ENCODE results near the gene HOXD8.

HOXD8 gene

DNA sequence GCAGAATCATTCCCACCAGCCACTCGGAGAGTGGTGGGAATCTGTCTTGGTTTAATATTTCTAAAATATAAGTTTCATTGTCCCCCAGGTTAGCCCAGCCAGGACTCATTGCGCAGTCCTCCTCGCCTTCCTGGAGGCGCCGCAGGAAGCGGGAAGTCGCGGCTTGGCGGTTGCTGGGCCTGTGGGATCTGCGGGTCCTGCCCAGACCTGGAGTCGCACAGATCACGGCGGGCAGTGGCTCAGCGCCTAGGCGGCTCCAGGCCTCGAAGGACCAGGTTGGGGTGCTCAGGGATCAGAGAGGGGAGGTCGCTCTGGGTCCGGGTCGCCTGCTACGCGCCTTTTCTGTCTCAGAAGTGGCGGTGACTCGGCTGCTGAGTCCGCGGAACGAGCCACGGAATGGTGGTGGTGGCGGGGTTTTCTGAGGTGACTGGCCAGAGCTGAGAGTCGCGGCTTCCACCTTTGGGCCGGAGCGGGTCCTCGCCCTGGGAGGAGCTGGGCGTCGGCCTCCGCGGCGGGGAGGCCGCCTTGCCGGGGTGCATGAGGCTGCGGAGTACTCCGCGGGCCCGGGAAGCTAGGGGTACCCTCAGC lies 30.3 kb downstream of the HOXD8 start:
- no peak for DNase-seq (ENCODE audit: low spot score)

DNA sequence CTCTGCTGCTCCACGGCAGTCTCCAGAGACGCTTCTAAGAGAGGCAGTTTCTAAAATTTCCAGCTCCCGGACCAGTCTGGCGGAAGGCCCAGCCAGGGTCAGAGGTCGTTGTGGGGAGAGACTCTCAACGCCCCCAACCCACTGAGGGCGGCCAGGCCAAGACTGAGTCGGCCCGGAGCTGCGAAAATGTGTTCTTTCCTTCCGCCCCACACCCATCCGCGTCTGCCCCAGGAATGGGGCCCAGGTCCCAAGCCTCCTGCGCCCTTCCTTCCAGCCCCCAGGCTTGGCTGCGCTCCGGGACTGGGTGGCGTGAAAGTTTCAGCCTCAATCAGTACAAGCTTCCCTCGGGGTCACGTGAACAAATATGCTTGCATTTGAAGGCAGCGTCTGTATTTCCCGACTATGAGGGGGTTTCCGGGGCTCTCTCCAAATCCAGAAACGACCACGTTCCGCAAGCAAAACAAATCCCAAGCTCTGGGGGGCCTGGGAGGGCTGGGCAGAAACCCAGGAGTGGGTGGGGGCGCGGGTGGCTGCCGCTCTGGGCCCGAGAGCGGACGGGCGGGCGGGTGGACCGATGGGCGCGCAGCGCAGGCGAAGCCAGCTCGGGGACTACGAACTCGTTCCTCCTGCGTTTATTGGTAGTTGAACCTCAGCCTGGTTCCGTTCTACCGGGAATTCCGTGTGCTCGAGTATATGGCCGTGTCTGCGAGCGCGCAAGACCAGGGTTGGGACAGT lies 30.9 kb downstream of the HOXD8 start:
- no peak for DNase-seq (ENCODE audit: low spot score)

DNA sequence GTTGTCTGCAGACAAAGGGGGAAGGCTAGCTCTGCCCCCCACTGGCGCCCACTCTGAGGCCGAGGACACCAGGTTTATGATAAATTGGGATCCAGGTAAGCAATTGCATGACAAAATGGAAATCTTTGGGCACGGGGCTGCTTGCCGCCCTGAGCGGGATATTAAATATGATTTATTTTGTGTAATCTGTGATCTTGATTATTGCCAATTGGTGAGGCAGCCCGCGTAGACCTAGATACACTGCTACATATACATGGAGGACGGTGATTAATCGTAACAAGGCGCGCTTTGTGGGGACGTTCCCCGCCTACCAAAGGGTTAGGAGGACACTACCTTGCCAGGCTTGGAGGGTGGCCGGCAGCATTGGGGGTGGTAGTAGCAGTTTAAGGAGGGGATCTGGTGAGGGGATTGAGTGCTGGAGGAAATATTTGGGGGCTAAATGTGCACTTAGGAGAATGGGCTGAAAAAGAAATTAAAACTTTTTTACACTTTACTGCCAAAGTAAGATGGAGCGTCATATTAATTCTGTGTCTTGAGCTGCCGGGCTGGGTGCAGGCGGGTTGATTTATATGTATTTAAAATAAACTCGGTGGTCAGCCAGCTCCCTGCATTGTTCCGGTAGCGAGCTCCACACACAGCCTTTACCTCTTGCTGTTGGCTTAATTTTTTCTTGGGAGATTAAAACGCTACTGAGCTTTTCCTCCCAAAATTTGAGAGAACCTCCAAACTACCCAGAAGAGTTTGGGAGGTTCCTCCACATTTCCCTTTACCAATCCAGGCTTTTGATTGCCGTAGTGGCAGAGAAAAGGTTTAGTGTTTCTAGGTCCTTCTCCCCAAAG lies 31.7 kb downstream of the HOXD8 start:
- DNase-seq (ENCODE audit: low spot score) = no peak

DNA sequence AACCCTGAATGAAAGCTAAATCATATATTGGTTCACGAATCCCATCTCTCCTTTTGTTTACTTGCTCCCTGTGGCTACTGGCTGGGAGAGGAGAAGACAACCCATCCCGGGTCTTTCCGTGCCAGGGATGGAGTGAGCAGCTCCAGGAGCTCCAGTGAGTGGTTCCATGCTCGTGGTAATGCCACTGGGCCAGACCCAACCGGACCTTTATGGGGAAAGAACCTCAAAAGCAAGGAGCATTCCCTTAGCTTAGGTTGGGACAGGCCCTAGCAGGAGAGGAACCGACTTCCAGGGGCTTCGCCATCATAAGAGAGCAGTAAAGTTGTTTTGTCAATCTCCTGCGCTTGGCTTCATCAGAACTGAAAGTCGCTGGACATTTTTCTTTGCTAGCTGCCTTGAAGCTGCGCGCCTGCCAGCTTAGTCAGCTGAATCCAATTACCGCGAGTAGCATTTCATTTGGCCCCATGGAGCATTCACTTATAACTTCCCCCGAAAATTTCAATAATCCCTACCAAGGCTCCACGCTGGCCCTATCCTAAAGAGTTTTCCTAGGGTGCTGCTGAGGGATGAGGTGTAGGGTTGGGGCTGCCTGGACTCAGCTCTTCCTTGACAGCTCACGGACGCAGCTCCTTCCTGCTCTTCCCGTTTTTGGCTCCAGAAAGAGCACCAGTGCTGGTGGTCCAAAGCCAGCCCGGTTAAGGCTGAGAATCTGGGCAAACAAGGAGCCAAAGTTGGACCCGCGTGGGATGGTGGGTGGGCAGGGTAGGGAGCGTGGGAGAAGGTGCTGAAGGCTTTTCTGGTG lies 32.5 kb downstream of the HOXD8 start:
- no peak for DNase-seq (ENCODE audit: low spot score)

DNA sequence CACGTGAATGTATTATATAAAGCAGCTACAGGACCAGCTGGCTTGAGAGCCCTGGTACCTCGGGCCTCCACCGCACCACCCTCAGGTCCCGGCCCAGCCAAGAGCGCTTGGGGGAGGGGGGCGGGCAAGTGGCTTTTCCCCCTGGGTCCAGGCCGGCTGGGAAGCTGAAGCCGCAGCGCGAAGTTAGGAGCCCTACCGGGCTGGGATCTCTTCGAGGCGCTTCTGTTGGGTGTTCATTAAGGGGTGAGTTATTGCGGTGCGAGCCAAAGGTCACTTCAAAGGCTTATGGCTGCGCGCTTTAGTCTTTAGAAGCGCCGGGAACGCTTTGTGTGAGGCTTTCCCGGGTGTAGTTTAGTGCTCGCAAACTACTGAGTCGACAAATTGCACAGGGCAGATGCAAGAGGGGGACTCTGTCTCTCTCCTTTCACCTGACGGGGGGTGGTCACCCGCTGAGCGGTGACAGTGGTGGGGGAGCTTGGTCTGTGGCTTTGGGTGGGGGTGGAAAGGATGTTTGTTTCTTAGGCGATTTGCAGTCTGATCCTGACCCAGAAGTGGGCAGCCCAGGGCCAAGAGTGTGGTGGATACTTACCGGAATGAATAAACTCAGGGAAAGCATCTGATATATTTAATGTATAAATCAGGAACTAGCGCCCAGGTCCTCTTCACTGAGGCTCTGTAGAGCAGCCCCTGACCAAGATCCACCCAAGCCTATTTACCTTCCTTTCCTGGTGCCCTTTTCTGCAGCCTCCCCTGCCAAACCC lies 33.6 kb downstream of the HOXD8 start:
- no peak for DNase-seq (ENCODE audit: low spot score)

DNA sequence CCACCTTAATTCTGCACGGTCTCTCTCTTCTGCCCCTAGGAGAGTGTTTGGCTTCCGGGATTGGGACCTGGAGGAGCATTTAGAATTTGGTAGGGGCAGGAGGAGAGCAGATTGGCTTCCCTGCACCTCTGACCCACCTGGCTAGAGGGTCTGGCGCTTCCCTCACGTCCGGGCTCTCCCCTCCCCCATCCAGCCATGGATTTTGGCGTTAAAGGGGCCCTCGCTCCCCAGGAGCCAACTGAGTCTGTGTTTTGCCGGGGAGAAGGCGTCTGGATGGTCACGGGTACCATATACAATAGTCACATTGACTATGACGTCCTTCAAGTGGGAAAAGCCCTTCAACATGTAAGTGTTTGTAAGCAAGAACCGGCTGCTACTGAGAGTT lies 34.2 kb downstream of the HOXD8 start:
- no peak for DNase-seq (ENCODE audit: low spot score)

DNA sequence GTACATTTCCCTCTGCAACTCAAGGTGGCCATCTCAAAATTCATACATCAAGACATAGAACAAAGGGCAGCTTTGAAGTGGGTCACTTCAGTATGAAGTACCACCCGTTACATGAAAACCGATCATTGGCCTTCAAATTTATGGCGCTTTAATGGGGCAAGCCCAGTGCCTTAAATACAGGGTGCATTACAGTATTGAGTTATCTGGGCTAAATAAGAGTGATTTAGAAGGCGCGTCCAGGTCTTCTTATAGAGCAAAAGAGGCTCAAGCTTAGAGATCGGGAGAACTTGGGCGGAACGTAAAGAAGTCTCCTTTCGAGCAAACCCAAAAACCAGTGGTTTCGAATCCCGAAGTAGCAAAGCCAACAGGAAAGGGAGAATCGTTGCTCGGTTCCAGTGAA lies 34.7 kb downstream of the HOXD8 start:
- no peak for DNase-seq (ENCODE audit: low spot score)

DNA sequence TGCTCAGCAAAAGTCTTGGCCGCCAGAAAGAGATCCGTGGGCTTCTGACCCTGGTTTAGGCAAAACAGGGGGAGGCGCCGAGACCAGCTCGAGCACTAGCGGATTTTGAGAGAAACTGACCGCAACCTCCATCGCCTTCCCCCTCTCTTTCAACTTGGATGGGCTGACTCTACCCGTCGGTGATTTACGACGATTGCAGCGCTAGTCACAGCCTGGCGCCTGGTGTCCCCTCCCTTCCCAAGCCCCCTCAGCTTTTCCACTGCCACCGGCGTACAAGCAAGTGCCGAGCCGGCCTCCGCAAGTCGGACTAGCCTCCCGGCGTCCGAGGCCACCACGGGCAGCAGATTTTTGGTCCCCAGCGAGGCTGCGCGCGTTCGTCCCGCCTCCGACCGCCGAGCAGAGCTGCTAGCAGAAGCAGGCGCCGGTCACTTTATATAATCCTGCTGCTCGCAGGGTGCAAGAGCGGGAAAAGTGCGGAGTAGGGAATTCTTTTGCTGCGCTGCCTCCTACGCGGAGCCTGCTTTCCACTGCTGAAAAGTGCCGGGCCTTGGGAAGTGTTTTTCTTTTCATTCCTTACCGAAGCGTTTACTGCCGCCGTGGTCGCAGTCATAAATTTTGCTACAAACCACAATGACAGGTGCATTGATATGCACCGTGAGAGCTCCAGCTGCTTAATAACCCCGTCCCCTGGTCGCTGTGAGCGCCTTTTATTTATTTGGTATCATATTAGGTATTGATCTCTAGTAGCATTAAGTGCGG lies 35.3 kb downstream of the HOXD8 start:
- DNase-seq (ENCODE audit: low spot score) = no peak

DNA sequence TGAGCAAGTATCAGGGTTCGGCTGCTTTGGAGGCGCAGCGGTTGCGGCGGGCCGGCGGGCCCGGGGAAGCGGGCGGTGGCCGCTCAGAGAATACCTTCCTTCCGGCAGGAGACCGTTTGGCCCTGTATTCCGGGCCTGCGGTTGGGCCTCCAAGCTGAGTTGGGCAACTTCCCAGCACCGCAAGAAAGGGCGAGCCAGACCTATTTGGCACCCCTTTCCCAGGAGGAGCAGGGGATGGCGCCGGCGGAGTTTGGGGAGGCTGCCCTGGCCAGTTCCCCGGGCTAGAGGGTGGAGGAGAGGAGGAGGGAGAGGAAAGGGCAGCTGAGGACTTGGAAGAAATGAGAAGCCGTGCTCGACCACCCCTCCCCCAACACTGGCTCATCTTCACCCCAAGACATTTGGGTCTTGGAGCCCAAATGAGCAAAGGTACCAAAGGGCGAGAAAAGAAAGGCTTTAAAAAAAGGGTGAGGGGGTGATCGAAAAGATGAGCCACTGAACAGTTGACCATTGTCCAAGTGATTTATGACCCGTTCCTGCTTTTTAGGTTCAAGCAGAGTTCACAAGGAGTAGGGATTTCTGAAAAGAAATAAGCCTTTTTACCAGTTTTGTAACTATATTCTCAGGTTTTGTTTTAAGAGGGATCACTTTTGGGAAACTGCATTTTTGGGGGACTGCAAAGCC lies 36.0 kb downstream of the HOXD8 start:
- no peak for DNase-seq (ENCODE audit: low spot score)

DNA sequence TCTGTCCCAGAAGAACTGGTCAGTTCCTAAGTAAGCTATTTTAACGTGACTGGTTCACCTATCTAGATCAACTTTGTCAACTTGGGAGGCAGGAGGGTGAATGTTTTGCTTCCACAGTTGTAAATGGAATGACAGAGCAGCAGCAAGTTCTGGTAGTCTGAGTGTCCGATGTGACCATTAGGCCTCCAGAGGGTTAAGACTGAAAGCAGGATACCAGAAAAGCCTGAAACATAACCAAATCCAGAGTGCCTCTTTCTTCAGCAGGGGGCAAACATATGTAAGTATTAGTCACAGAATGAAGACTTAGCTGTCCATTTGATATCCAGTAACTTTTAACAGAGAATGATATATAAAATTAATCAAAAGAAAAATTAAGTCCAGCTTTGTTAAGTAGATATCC lies 36.8 kb downstream of the HOXD8 start:
- DNase-seq (ENCODE audit: low spot score) = no peak

DNA sequence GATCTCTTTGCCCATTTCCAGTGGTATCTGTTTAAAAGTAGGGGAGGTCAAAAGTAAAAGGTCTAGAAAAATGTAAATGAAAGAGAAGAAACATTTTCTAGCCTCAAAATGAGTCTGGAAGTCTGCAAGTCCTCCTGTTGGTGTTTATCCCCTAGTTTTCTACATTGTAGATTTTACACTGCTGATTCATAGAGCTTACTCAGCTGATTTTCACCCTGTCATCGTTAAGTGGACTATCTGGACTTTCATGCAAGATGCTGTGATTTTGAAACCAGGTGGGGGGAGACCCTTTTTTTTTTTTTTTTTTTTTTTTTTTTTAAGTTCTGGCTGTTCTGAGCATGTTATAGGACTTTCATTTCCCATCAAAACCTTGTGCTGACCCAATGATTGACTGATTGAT lies 37.9 kb downstream of the HOXD8 start:
- no peak for DNase-seq (ENCODE audit: low spot score)

DNA sequence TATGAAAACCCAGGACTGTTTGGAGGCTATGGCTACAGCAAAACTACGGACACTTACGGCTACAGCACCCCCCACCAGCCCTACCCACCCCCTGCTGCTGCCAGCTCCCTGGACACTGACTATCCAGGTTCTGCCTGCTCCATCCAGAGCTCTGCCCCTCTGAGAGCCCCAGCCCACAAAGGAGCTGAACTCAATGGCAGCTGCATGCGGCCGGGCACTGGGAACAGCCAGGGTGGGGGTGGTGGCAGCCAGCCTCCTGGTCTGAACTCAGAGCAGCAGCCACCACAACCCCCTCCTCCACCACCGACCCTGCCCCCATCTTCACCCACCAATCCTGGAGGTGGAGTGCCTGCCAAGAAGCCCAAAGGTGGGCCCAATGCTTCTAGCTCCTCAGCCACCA lies 39.7 kb downstream of the HOXD8 start:
- no peak for DNase-seq (ENCODE audit: low spot score)

DNA sequence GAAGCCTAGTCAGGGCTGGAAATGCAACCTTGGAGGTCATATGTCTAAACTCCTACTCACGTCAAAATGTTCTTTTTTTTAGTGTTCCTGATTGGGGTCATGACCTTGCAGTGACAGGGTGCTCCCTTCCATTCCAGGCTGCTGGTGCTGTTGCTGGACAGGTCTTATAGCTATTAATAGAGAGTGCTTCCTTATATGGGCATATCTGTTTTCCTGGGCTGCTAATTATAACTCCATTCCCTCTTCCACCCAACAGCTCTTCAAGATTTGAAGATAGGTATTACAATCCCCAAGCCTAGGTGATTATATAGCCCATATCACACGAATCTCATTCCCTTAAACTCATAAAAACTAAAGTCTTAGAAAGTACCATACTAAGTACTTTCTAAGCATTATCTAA lies 40.2 kb downstream of the HOXD8 start:
- DNase-seq (ENCODE audit: low spot score) = peak; percentile 57

DNA sequence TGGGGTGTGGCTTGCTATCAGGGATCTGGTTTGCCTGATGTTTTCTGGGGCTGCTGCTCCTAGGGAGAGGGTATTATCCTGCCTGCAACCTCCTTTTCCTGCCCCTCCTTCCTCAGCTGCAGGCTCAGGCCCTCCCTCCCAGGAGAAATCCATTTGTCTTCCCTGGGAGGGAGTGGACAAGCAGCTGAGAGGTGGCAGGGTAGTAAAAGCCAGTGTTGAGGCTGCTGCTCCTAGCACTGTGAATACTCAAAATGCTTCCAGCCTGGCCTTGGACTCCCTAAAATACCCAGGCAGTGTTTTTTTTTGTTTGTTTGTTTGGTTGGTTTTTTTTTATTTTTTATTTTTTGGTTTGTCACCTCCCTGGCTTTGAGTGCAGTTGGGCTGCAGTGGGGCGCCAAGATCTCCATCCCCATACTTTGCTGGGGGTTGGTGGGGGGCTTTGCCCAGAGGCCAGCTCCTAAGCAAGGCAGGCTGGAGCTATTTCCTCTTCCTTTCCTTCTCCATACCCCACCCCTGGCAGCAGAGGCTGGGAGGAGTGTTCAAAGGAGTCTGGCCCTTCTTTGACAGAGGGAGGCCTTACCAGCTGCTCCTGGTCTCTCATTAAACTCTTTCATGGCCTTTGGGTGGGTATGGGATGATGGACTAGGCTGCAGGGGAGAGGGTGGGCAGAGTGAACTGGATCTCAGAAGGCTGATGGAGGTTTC lies 41.2 kb downstream of the HOXD8 start:
- DNase-seq (ENCODE audit: low spot score) = peak; percentile 58

DNA sequence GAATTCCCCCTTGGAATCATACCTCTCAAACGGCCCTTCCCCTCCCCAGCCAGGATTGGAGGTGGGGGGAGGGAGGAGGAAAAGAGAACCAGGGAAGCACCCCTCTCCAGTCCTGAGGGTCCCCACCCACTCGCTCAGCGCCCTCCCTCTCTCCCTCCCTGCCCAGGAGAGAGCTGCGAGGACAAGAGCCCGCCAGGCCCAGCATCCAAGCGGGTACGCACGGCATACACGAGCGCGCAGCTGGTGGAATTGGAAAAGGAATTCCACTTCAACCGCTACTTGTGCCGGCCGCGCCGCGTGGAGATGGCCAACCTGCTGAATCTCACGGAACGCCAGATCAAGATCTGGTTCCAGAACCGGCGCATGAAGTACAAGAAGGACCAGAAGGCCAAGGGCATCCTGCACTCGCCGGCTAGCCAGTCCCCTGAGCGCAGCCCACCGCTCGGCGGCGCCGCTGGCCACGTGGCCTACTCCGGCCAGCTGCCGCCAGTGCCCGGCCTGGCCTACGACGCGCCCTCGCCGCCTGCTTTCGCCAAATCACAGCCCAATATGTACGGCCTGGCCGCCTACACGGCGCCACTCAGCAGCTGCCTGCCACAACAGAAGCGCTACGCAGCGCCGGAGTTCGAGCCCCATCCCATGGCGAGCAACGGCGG lies 42.0 kb downstream of the HOXD8 start:
- no peak for DNase-seq (ENCODE audit: low spot score)

DNA sequence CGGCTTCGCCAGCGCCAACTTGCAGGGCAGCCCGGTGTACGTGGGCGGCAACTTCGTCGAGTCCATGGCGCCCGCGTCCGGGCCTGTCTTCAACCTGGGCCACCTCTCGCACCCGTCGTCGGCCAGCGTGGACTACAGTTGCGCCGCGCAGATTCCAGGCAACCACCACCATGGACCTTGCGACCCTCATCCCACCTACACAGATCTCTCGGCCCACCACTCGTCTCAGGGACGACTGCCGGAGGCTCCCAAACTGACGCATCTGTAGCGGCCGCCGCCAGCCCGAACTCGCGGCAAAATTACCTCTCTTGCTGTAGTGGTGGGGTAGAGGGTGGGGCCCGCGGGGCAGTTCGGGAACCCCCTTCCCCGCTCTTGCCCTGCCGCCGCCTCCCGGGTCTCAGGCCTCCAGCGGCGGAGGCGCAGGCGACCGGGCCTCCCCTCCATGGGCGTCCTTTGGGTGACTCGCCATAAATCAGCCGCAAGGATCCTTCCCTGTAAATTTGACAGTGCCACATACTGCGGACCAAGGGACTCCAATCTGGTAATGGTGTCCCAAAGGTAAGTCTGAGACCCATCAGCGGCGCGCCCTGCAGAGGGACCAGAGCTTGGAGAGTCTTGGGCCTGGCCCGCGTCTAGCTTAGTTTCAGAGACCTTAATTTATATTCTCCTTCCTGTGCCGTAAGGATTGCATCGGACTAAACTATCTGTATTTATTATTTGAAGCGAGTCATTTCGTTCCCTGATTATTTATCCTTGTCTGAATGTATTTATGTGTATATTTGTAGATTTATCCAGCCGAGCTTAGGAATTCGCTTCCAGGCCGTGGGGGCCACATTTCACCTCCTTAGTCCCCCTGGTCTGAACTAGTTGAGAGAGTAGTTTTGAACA lies 42.7 kb downstream of the HOXD8 start:
- DNase-seq (ENCODE audit: low spot score) = no peak

DNA sequence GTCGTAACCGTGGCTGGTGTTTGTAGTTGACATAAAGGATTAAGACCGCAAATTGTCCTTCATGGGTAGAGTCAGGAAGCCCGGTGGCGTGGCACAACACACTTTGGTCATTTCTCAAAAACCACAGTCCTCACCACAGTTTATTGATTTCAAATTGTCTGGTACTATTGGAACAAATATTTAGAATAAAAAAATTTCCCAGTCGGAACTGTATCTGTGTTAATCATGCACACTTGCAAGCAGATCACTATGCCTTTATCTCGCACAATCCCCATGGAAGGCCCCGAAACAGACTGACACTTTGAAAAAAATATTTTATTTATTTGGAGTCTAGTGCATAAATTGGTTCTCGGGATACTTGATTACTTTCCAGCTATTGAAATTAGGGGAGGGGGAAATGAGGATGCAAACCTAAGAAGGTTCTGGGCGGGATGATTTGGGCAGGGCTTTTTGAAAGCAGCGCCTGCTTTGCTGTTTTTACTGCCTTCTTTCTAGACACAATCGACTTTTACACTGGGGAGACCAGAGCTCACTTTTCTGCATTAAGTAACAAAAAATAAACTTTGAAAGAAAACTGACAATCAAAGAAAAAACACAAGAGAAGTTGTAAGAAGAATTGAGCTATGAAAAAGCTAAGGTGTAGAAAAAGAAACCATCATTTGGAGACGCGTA lies 43.5 kb downstream of the HOXD8 start:
- DNase-seq (ENCODE audit: low spot score) = no peak

Measured in SK-N-DZ (cell line).